Left forelimb (tissue), 1 donor: ENCODE measurements around the gene UFM1.
"Not testable (repeated sequence)": the region's sequence is repeated elsewhere in the genome, so short reads cannot be mapped to it uniquely, and the experiment has no call there.

Experiments
- DNase-seq: peaks from one replicate; pipeline ENCODE4 v3.0.0-alpha.2; 2018; ENCODE audit warnings: low spot score

The UFM1 gene

GRCh38 chr13:38349390-38350113 is at the start of gene UFM1:
UFM1 (plus strand) TSS chr13:38349851; CDS start chr13:38349920, 69 bp downstream.
- DNase-seq, result peak; percentile 92

GRCh38 chr13:38301236-38301635 is 48.4 kb upstream of the UFM1 start:
- no peak for DNase-seq

DNA sequence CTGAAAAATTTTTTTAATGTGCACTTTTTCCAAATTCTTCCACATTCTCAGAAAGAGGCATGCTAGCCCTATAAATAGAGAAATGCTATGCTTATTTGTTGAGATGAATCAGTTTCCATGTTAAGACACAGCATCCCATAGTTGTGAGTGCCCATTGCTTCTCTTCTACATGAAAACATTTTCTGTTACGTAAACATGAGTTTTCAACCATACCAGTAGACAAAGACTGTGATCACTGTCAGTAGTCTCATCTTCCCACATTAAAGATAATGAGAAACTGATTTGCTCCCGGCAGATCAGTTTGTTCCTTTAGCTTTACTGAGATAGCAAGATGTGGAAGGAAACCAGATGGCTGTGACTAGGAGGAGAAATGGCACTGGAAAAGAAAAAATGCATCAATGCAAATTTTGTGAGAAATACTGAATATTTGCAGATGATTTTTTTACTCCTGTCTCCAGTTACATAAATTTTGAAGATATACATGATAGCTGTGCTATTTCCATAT is 45.8 kb upstream of the UFM1 start:
- no peak for DNase-seq

DNA sequence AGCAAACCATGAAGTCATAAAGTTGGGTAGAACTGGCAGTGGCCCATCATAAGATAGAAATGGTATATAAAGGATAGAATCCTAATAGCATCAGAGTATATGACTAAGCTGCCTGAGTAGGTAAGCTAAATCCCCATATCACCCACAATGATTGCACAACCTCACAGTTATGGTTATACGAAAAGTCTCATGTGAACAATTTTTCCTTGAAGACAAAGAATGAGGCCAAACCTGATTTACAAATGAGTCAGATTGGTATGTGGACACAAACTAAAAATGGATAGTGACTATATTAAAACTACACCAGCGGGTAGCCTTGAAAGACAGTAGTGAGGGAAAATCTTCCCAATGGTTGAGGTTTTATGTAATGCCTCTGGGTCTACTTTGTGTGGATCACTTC is 40.9 kb upstream of the UFM1 start:
- DNase-seq, result no peak

- no peak for DNase-seq
These were observed 40.3 kb upstream of the UFM1 start for GRCh38 chr13:38309397-38309796.

GRCh38 chr13:38311175-38311574 is 38.5 kb upstream of the UFM1 start:
- DNase-seq, result not testable (repeated sequence)

GRCh38 chr13:38316129-38316528 is 33.5 kb upstream of the UFM1 start:
- no peak for DNase-seq

DNA sequence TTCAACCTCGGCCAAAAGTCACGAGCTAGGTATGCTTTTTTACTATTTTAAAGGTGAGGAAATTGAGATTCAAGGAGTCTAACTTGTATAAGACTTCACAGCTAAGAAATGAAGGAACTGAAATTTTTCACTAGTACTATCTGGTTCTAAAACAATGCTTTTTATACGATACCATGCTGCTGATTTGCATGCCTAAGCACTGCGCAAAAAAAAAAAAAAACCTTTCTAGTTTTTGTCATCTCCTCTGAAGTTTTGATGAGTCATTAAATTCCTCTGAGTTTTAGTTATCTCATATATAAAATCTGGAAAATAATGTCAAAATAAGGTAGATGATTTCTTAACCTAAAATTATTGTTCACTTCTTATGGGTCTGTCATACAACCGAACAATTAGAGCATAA is 28.0 kb upstream of the UFM1 start:
- DNase-seq, result no peak

- DNase-seq, result no peak
These were observed 24.2 kb upstream of the UFM1 start for GRCh38 chr13:38325426-38325825.

DNA sequence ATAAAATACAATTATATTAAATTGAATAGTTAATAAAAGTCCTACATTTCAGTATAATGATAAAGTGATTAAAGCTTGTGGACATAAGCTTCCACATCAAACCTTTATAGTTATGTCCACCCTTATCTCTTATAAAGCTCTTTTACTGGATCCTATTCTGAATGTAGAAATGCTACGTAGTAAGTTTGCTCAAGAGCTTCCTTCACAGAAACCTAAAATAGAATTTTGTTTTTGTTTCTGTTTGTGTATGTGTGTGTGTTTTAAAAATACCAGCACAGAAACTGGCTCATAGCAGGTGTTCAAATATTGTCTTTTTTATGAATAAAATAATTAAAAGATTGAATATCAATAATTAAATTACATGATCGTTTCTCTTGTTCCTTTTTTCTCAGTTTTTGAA is 21.0 kb upstream of the UFM1 start:
- no peak for DNase-seq

DNA sequence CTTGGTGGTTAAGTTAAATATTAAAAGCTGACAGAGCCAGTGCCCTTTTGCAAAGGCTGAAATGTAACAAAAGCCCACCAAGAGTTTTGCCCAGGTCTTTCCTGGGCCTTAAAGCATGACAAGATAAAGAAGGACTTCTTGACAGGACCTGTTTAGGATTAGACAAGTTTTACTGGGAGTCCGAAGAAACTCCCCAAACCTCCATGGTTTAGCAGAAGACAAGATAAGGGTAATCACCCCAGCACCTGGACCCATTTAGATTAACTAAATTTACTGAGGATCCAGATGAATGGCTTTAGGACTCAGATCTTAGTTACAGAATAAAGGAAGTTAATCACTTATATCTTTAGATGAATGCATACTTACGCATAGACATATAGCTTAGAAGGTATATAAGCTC is 14.8 kb upstream of the UFM1 start:
- DNase-seq, result no peak

GRCh38 chr13:38338089-38338488 is 11.6 kb upstream of the UFM1 start:
- DNase-seq, result no peak

DNA sequence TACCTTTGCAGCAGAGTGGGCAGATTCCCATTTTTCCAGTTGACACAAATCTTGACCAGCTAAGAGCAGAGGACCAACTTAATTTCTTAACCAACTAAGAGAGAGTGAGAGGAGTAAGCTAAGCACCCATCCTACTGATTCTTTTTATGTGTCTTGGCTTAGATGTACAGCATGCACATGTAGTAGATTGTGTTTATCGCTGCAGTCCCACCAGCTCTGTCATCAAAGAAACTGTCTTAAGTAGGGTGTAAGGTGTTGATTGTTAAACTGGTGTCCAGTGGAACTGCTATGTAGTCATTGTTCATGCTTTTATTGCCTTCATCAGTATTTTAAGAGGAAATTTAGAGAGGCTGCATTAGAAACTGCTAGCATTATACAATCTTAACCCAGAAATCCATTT is 9.0 kb upstream of the UFM1 start:
- DNase-seq, result no peak

DNA sequence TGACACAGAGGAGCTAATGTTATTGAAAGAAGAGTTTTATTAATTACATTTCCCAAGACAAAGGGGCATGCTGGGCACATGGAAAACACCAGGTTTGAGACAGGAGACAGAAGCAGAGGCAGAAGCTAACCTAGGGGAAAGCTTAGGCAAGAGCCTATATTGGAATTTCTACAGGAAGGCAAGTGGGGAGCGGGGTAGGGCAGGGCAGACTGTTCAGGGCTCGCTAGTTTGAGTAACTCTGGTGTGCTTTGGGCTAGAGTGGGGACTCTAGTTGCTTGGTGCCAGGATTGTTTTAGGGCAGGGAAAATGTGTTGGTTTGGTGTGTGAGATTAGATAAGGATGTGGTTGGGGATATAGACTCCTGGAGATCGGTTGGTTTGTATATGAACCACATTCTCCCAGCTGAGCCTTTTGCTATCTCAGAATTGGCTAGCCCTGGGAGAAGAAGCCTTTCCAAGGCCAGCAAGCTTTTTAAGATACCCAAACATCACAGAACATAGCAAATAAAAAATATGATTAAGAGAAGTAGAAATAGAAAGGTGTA is 8.4 kb upstream of the UFM1 start:
- no peak for DNase-seq

- no peak for DNase-seq
These were observed 2.9 kb upstream of the UFM1 start for GRCh38 chr13:38346764-38347163.

GRCh38 chr13:38348861-38349389 is 726 bp upstream of the UFM1 start:
- no peak for DNase-seq

DNA sequence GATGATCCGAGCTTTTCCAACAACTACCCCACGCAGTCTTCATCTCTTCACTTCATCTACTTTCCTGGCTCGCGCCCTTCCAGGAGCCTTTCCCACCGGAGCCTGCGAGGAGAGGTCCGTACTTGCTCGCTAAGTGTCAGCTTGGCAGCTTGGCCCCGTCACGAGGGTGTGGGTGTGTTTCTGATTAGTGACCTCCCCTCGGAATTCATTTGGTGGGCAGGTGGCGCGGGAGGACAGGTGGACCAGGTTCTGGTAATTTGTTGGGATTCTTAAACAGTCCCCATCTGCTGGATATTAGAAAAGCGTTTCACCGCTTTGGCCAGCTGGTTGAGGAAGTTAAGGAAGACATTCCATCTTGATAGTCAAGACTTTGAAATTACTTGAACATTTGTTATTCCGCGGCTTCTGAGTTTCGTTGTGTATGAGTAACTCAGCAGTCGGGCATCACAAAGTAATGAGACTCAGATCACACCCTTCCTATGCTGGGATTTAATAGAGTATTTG is 515 bp downstream of the UFM1 start:
- peak; percentile 77 for DNase-seq

- no peak for DNase-seq
These were observed 6.0 kb downstream of the UFM1 start for GRCh38 chr13:38355595-38356119.

- DNase-seq, result no peak
These were observed 9.0 kb downstream of the UFM1 start for GRCh38 chr13:38358684-38359083.

DNA sequence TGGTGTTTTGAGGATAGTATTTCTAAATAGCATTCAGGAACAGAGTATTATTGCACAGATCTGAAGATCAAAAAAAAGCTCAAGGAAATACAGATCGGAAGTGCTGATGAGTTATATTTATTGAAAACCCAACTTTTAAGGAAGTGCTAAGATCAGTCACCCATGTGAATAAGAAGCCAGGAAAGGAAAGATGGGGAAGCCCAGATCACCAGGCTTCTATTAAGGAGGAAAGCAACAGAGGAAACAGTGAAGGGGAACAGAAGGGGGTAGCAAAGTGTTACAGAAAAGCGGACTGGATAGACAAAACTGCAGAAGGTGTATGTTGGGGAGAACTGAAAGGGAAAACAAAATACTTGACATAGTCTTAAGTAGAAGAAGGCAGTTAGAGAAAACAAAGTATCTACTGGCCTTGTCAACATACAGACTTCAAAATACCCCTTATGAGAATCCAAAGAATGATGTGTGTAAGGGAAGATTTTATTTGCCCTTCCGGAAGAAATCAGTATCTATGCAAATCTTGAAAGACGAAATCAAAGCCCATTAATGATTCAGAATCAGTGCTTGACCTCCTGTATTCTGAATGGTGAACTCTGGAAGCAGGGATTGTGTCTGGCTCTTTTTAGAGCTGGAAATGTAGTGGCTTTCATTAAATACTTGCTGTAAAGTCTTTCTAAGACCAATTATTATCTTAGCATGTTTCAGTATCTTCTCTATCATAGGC is 12.1 kb downstream of the UFM1 start:
- no peak for DNase-seq

DNA sequence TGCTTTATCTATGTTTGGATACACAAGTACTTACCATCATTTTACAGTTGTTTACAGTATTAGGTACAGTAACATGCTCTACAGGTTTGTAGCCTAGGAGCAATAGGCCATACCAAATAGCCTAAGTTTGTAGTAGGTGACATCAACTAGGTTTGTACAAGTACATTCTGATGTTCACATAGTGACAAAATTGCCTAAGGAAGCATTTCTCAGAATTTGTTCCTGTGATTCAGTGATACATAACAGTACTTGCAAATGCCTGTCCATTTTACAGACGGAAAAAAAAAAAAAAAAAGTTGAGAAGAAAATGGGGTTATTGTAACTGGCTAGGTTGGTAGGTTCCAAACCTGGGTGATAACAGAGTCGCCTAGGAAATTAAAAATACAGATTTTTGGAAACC is 13.6 kb downstream of the UFM1 start:
- DNase-seq, result no peak

GRCh38 chr13:38363746-38364145 is 14.1 kb downstream of the UFM1 start:
- DNase-seq, result not testable (repeated sequence)
